H1 (cell line): ENCODE measurements around the gene ASB16. TPM values are rescaled to one million over a fixed set of nuclear protein-coding genes. Genes with fewer than 3 reads are reported as not detected.

Experiments
- CTCF ChIA-PET: fragments of 300-600 bp; sonication (Branson Sonifier 250); formaldehyde crosslinking; loops from one replicate; lab custom pipeline; 2021; ENCODE audit not compliant: partially characterized antibody; lab: Charles Lee
- POLR2A ChIA-PET: fragments of 300-600 bp; sonication (Branson Sonifier 250); formaldehyde crosslinking; loops from one replicate; lab custom pipeline; 2021; ENCODE audit warnings: inconsistent platforms; ENCODE audit not compliant: partially characterized antibody; lab: Charles Lee
- DNase-seq, 2 experiments: peaks; one replicate each; pipeline versions ENCODE4 v3.0.0 to v3.0.0-alpha.2; 2010 to 2022; ENCODE audit warnings: low spot score in 2 of 2, low read depth in 1 of 2, mixed read lengths in 1 of 2
- FAIRE-seq: peaks from 2 replicates; lab custom pipeline; 2011; peaks lifted over from hg19 to GRCh38; lab: Jason Lieb, UNC
- H2AFZ ChIP-seq: 2 replicates; pipeline ENCODE4 v1.8.1; 2012; ENCODE audit warnings: low read length, inconsistent platforms
- H2AK5ac ChIP-seq: 2 replicates; pipeline ENCODE4 v1.6.1; 2013; ENCODE audit warnings: low read depth, low read length
- H2BK120ac ChIP-seq: replicated peaks from 2 replicates; pipeline ENCODE3; 2013; ENCODE audit warnings: low read depth, low read length, inconsistent platforms
- H2BK12ac ChIP-seq: 2 replicates; pipeline ENCODE4 v1.6.1; 2013; ENCODE audit warnings: low read depth, low read length
- H2BK15ac ChIP-seq: 2 replicates; pipeline ENCODE4 v1.6.1; 2013; ENCODE audit warnings: low read length
- H2BK20ac ChIP-seq: 2 replicates; pipeline ENCODE4 v1.6.1; 2013; ENCODE audit warnings: low read length
- H2BK5ac ChIP-seq: 2 replicates; pipeline ENCODE4 v1.6.1; 2013; ENCODE audit warnings: low read depth, low read length
- H3K14ac ChIP-seq: 2 replicates; pipeline ENCODE4 v1.6.1; 2013; ENCODE audit warnings: inconsistent platforms; ENCODE audit not compliant: insufficient read length
- H3K18ac ChIP-seq: 2 replicates; pipeline ENCODE4 v1.6.1; 2013; ENCODE audit warnings: low read length; ENCODE audit errors: extremely low read depth
- H3K23ac ChIP-seq: 2 replicates; pipeline ENCODE4 v1.6.1; 2013; ENCODE audit warnings: inconsistent platforms; ENCODE audit not compliant: insufficient read length
- H3K23me2 ChIP-seq: 2 replicates; pipeline ENCODE4 v1.6.1; 2013; ENCODE audit warnings: low read depth, low read length
- H3K27ac ChIP-seq: 2 replicates; pipeline ENCODE4 v1.6.1; 2011; ENCODE audit warnings: low read depth, low read length, inconsistent platforms
- H3K27me3 ChIP-seq, 4 experiments: replicated peaks in 1 of 4; 1 replicate in 1 of 4; 2 replicates in 3 of 4; pipeline versions ENCODE4 v1.6.1 to v1.8.1; 2011 to 2013; ENCODE audit warnings: low read length in 3 of 4, mild to moderate bottlenecking in 3 of 4, inconsistent platforms in 2 of 4, mixed read lengths in 2 of 4, moderate library complexity in 1 of 4; ENCODE audit not compliant: control insufficient read depth in 3 of 4, insufficient read depth in 3 of 4; ENCODE audit errors: extremely low read depth in 1 of 4
- H3K36me3 ChIP-seq, 4 experiments: 2 replicates each; pipeline versions ENCODE4 v1.6.1 to v1.8.1; 2011 to 2013; ENCODE audit warnings: mild to moderate bottlenecking in 4 of 4, low read length in 3 of 4, moderate library complexity in 2 of 4, control low read depth in 1 of 4, inconsistent platforms in 1 of 4; ENCODE audit not compliant: insufficient read depth in 4 of 4, control insufficient read depth in 2 of 4
- H3K4ac ChIP-seq: replicated peaks from 2 replicates; pipeline ENCODE3; 2013; ENCODE audit warnings: low read length, low read depth, mixed read lengths, inconsistent platforms; ENCODE audit not compliant: insufficient read length
- H3K4me1 ChIP-seq, 4 experiments: replicated peaks in 1 of 4; 1 replicate in 1 of 4; 2 replicates in 3 of 4; pipeline versions ENCODE4 v1.6.1 to v1.8.1; 2011 to 2013; ENCODE audit warnings: low read length in 3 of 4, inconsistent platforms in 2 of 4, mixed read lengths in 1 of 4; ENCODE audit not compliant: insufficient read depth in 4 of 4, control insufficient read depth in 3 of 4
- H3K4me2 ChIP-seq, 2 experiments: 2 replicates each; pipeline versions ENCODE4 v1.6.1 to v1.8.1; 2011 to 2013; ENCODE audit warnings: low read depth in 2 of 2, low read length in 2 of 2, control low read depth in 1 of 2, inconsistent platforms in 1 of 2, mild to moderate bottlenecking in 1 of 2; ENCODE audit not compliant: insufficient read depth in 1 of 2
- H3K4me3 ChIP-seq, 4 experiments: fragments of 200-600, 300-600 bp in 1 of 4; sonication (generic), shearing (Covaris generic), sonication (Bioruptor Twin) in 1 of 4; 2 replicates each; pipeline versions ENCODE4 v1.5.1 to v1.8.1; 2011 to 2016; ENCODE audit warnings: low read length in 4 of 4, low read depth in 3 of 4, control low read depth in 2 of 4, inconsistent platforms in 2 of 4, mild to moderate bottlenecking in 2 of 4, mixed read lengths in 1 of 4, moderate library complexity in 1 of 4; ENCODE audit not compliant: insufficient read depth in 2 of 4; ENCODE audit errors: extremely low read depth in 1 of 4
- H3K56ac ChIP-seq: replicated peaks from 2 replicates; pipeline ENCODE3; 2013; ENCODE audit warnings: low read depth, mild to moderate bottlenecking, mixed read lengths, low read length, inconsistent platforms; ENCODE audit not compliant: insufficient read length
- H3K79me1 ChIP-seq: 2 replicates; pipeline ENCODE4 v1.6.1; 2013; ENCODE audit warnings: low read depth, low read length, control low read depth
- H3K79me2 ChIP-seq, 2 experiments: 2 replicates each; pipeline versions ENCODE4 v1.6.1 to v1.8.1; 2012 to 2013; ENCODE audit warnings: low read length in 2 of 2, mild to moderate bottlenecking in 2 of 2, inconsistent platforms in 1 of 2; ENCODE audit not compliant: insufficient read depth in 2 of 2, control insufficient read depth in 1 of 2
- H3K9ac ChIP-seq, 4 experiments: replicated peaks in 1 of 4; 1 replicate in 1 of 4; 2 replicates in 3 of 4; pipeline versions ENCODE4 v1.6.1 to v1.8.1; 2011 to 2013; ENCODE audit warnings: low read depth in 3 of 4, low read length in 3 of 4, control low read depth in 2 of 4, mild to moderate bottlenecking in 2 of 4, moderate library complexity in 2 of 4, inconsistent platforms in 1 of 4; ENCODE audit errors: extremely low read depth in 1 of 4
- H3K9me3 ChIP-seq, 2 experiments: 2 replicates each; pipeline versions ENCODE4 v1.6.1 to v1.8.1; 2012 to 2013; ENCODE audit warnings: mild to moderate bottlenecking in 2 of 2, moderate library complexity in 2 of 2, control low read depth in 1 of 2, inconsistent platforms in 1 of 2, low read depth in 1 of 2, low read length in 1 of 2, mixed read lengths in 1 of 2; ENCODE audit not compliant: insufficient read depth in 2 of 2
- H4K20me1 ChIP-seq, 2 experiments: replicated peaks in 1 of 2; 2 replicates each; pipeline versions ENCODE3 to v1.8.1; 2011 to 2013; ENCODE audit warnings: inconsistent platforms in 2 of 2, low read length in 2 of 2, mild to moderate bottlenecking in 1 of 2; ENCODE audit not compliant: insufficient read depth in 2 of 2, control insufficient read depth in 1 of 2
- H4K5ac ChIP-seq: 2 replicates; pipeline ENCODE4 v1.6.1; 2013; ENCODE audit warnings: low read length, low read depth, mixed read lengths, inconsistent platforms; ENCODE audit not compliant: insufficient read length
- H4K8ac ChIP-seq: 2 replicates; pipeline ENCODE4 v1.8.0; 2013; ENCODE audit warnings: mild to moderate bottlenecking, moderate library complexity, low read length, inconsistent platforms; ENCODE audit not compliant: insufficient read depth; ENCODE audit errors: extremely low read depth
- H4K91ac ChIP-seq: replicated peaks from 2 replicates; pipeline ENCODE3; 2013; ENCODE audit warnings: low read length, mixed read lengths, inconsistent platforms; ENCODE audit not compliant: insufficient read length
- CHD2 ChIP-seq: IDR thresholded peaks from 2 replicates; pipeline ENCODE4 v1.6.1; 2012; ENCODE audit warnings: low read length, improper control_type of control experiment
- WGBS, 2 experiments: shearing (Covaris generic) in 1 of 2; methylation state at CpG; one replicate each; pipeline versions ENCODE4 v1.1.6 to v1.1.7; 2013 to 2015; ENCODE audit warnings: low lambda C conversion rate in 2 of 2, mixed read lengths in 2 of 2, inconsistent platforms in 1 of 2, low coverage in 1 of 2, missing lambda C conversion rate in 1 of 2; ENCODE audit not compliant: insufficient replicate concordance in 2 of 2, insufficient coverage in 1 of 2, insufficient read length in 1 of 2; ENCODE audit errors: extremely low coverage in 1 of 2, missing lambda C conversion rate in 1 of 2; 5-methylcytosine and 5-hydroxymethylcytosine counted together
- polyA plus RNA-seq, 7 experiments: library from polyadenylated mRNA; depleted of rRNA in 3 of 7; stranded (reverse) in 5 of 7; unstranded in 2 of 7; fragments of >200 nt in 5 of 7; fragments of 200-250 nt in 2 of 7; gene quantifications; 1 replicate in 5 of 7; 2 replicates in 1 of 7; 4 replicates in 1 of 7; pipeline versions ENCODE4 v1.2.1 to v1.2.3, GENCODE V29; 2011 to 2013; ENCODE audit warnings: missing spikeins in 2 of 7, mixed read lengths in 2 of 7
- total RNA-seq: library from RNA; stranded (reverse); fragmentation: NEBNext Ultra II Directional; extraction: Animal tissue kit (Norgen Biotek cat#: 25700); gene quantifications from 2 replicates; pipeline ENCODE4 v1.2.1, GENCODE V29; 2021
- TF ChIP-seq, protein P1 (sequence below): IDR thresholded peaks from 2 replicates; pipeline ENCODE4 v1.6.1; 2012; ENCODE audit warnings: inconsistent platforms

ASB16 gene
- total and polyA plus RNA-seq, 2 of the 8 experiments (the other 6 are each of a cell fraction or from before 2014, with no cell fraction given), result 0.05 TPM; not detected in 1

DNA sequence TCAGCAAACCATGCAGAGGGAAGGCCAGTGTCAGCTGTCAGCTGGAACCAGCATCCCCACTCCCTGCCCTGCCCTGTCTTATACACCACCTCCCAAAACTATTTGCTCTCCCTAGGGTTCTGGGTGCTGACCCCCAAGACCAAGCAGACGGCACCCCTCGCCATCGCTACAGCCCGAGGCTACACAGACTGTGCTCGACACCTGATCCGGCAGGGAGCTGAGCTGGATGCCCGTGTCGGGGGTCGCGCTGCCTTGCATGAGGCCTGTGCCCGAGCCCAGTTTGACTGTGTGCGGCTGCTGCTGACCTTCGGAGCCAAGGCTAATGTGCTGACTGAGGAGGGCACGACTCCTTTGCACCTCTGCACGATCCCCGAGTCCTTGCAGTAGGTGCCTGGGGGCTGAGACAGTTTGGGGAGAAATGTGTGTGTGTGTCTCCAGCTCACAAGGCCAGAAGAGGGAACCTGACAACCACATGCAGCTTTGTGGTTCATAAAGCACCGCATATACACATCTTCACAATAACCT lies 1.5 kb downstream of the ASB16 start:
- no peak for TF ChIP-seq CHD2
- TF ChIP-seq, protein P1, sequence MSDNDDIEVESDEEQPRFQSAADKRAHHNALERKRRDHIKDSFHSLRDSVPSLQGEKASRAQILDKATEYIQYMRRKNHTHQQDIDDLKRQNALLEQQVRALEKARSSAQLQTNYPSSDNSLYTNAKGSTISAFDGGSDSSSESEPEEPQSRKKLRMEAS, result 0 out of 2 replicates have a peak, but pooled peaks have one; percentile 3
- peaks cover 0 to 15% (median 8%) of the 10 kb centered on the region in 4 experiments; a peak in 5 of 7 replicates for H3K4me1 ChIP-seq
- POLR2A ChIA-PET, result interaction anchor here (0.6 to 8.7 kb wide), 14 partner anchors 8 to 292 kb away, joined by 3 to 84 read pairs (median 4); partner anchors contain the start of genes HDAC5, LSM12 and TMUB2

More for the DNA sequence above, 1.5 kb downstream of the ASB16 start:
- Histone ChIP-seq H3K56ac (no peak overlapping the region), H4K8ac (no peak overlapping the region), H3K23ac (no peak overlapping the region), H3K18ac (no peak overlapping the region), H3K27ac (no peak overlapping the region), H2AK5ac (no peak overlapping the region), H3K9ac (no peak overlapping the region), H3K4me3 (no peak overlapping the region), H2AFZ (no peak overlapping the region), H4K5ac (no peak overlapping the region), H3K79me2 (no peaks in the 10 kb centered on the region), H2BK120ac (no peak overlapping the region), H2BK15ac (no peak overlapping the region), H2BK20ac (no peak overlapping the region), H3K36me3 (peaks cover 0 to 8% (median 3%) of the 10 kb centered on the region in 4 experiments; a peak in 4 of 8 replicates), H4K20me1 (peaks cover 0 to 1% of the 10 kb centered on the region in 2 experiments), H3K27me3 (no peaks in the 10 kb centered on the region), H4K91ac (no peak overlapping the region), H3K23me2 (no peaks in the 10 kb centered on the region), H3K4me2 (no peak overlapping the region), H2BK5ac (peak overlapping the region; percentile 49; the same call in 1 of the 2 replicates), H3K14ac (no peak overlapping the region), H3K9me3 (no peaks in the 10 kb centered on the region), H3K79me1 (no peaks in the 10 kb centered on the region), H3K4ac (peak overlapping the region; percentile 53), H2BK12ac (no peak overlapping the region)
- 92% methylated on average over 17 of the region's 17 CpGs; no CpG with 5 or more reads in 1 of the 2 experiments for WGBS, 2 experiments
- FAIRE-seq (no peak), DNase-seq (no peak)
- CTCF ChIA-PET, result interaction anchor here (0.9 to 8.1 kb wide), 13 partner anchors 12 to 182 kb away, joined by 3 to 61 read pairs (median 5); partner anchors contain the start of gene TMUB2
